K562 (cell line): ENCODE results near the gene DEPDC1B. TPM values are rescaled to one million over a fixed set of nuclear protein-coding genes. Genes with fewer than 3 reads are reported as not detected.

Source experiments
- ATAC-seq: fragments of 200-7000 bp; cut with Tn5 transposase; 3 replicates; pipeline ENCODE4 v1.9.1; 2020; ENCODE audit warnings: moderate library complexity
- BruUV-seq: library from RNA; stranded (reverse); fragments of 400-500 nt; replicated peaks from 2 replicates; lab custom pipeline; 2021; lab: Mats Ljungman, UMichigan
- CTCF ChIA-PET: fragments of 300-600 bp; formaldehyde crosslinking; extraction: SDS; loops from one replicate; lab custom pipeline; 2021; ENCODE audit warnings: low intra/inter-chr PET ratio; lab: Yijun Ruan, JAX
- POLR2A ChIA-PET: fragments of 300-600, 350-650 bp; sonication (Branson Sonifier 250); formaldehyde crosslinking; extraction: SDS; loops from one replicate; lab custom pipeline; 2021; ENCODE audit warnings: antibody characterized with exemption, inconsistent platforms; lab: Yijun Ruan, JAX
- DNase-seq, 4 experiments: peaks; one replicate each; pipeline versions ENCODE4 v3.0.0 to v3.0.0-alpha.2; 2011 to 2018; ENCODE audit warnings: low spot score in 3 of 4, mixed read lengths in 3 of 4; ENCODE audit errors: extremely low read depth in 1 of 4
- FAIRE-seq: peaks from 2 replicates; lab custom pipeline; 2011; peaks lifted over from hg19 to GRCh38; lab: Jason Lieb, UNC
- H2AFZ ChIP-seq: 2 replicates; pipeline ENCODE4 v1.6.0; 2011; ENCODE audit warnings: low read depth, low read length, control low read depth, inconsistent platforms
- H3K27ac ChIP-seq: fragments of 200-600 bp; 3 replicates; pipeline ENCODE4 v1.8.0; 2011; ENCODE audit warnings: low read depth, mild to moderate bottlenecking, control low read depth, inconsistent platforms, low read length, moderate library complexity, mixed read lengths; ENCODE audit errors: extremely low read depth
- H3K27me3 ChIP-seq, 2 experiments: fragments of 300-600 bp in 1 of 2; 2 replicates in 1 of 2; 3 replicates in 1 of 2; pipeline versions ENCODE4 v1.6.0 to v1.8.0; 2011; ENCODE audit warnings: inconsistent platforms in 2 of 2, low read length in 2 of 2, mild to moderate bottlenecking in 1 of 2, mixed read lengths in 1 of 2, moderate library complexity in 1 of 2; ENCODE audit not compliant: control insufficient read depth in 2 of 2, insufficient read depth in 2 of 2
- H3K36me3 ChIP-seq: fragments of 300-600 bp; 3 replicates; pipeline ENCODE4 v1.8.0; 2011; ENCODE audit warnings: mild to moderate bottlenecking, low read length, inconsistent platforms; ENCODE audit not compliant: control insufficient read depth, insufficient read depth
- H3K4me1 ChIP-seq, 2 experiments: fragments of 200-600 bp in 1 of 2; replicated peaks in 1 of 2; 2 replicates in 1 of 2; 3 replicates in 1 of 2; pipeline versions ENCODE4 v1.5.1 to v1.8.0; 2011; ENCODE audit warnings: inconsistent platforms in 2 of 2, low read length in 2 of 2, mild to moderate bottlenecking in 1 of 2, mixed read lengths in 1 of 2, moderate library complexity in 1 of 2; ENCODE audit not compliant: control insufficient read depth in 2 of 2, insufficient read depth in 2 of 2
- H3K4me2 ChIP-seq: 2 replicates; pipeline ENCODE4 v1.6.1; 2011; ENCODE audit warnings: low read length, control low read depth, inconsistent platforms, mixed read lengths; ENCODE audit not compliant: insufficient read depth
- H3K4me3 ChIP-seq: fragments of 200-600 bp; sonication (generic), shearing (Covaris generic); 2 replicates; pipeline ENCODE4 v1.5.1; 2016; ENCODE audit warnings: control low read depth, inconsistent platforms
- H3K79me2 ChIP-seq: fragments of 200-600 bp; 3 replicates; pipeline ENCODE4 v1.8.0; 2011; ENCODE audit warnings: low read length, inconsistent platforms; ENCODE audit not compliant: control insufficient read depth, insufficient read depth
- H3K9ac ChIP-seq, 2 experiments: 2 replicates each; pipeline versions ENCODE4 v1.6.0 to v1.6.1; 2011; ENCODE audit warnings: low read depth in 2 of 2, low read length in 2 of 2, control low read depth in 1 of 2, inconsistent platforms in 1 of 2, mild to moderate bottlenecking in 1 of 2, mixed read lengths in 1 of 2; ENCODE audit not compliant: insufficient read depth in 1 of 2
- H3K9me1 ChIP-seq: one replicate; pipeline ENCODE4 v1.6.0; 2011; ENCODE audit warnings: inconsistent platforms, mild to moderate bottlenecking, low read length, moderate library complexity; ENCODE audit not compliant: control insufficient read depth, insufficient read depth
- H3K9me3 ChIP-seq: replicated peaks from 2 replicates; pipeline ENCODE4 v1.5.1; 2011; ENCODE audit warnings: low read depth, low read length, inconsistent platforms; ENCODE audit not compliant: control insufficient read depth, insufficient read depth
- H4K20me1 ChIP-seq: replicated peaks from 2 replicates; pipeline ENCODE4 v1.6.1; 2011; ENCODE audit warnings: low read length, inconsistent platforms, mixed read lengths; ENCODE audit not compliant: control insufficient read depth, insufficient read depth
- CEBPG ChIP-seq, 3 experiments: fragments of 200-800 bp in 1 of 3; sonication (Bioruptor generic) in 1 of 3; sonication (generic) in 1 of 3; formaldehyde crosslinking in 1 of 3; IDR thresholded peaks in 2 of 3; conservative IDR thresholded peaks in 1 of 3; 2 replicates each; pipeline versions ENCODE4 v1.6.1 to v1.8.0; 2016 to 2022; ENCODE audit warnings: missing compliant biosample characterization in 2 of 3, missing genetic modification characterization in 2 of 3, mild to moderate bottlenecking in 1 of 3, missing genetic modification reagents in 1 of 3
- ELF4 ChIP-seq: fragments of 450-650 bp; formaldehyde crosslinking; IDR thresholded peaks from 2 replicates; pipeline ENCODE4 v1.4.0; 2022; ENCODE audit warnings: missing genetic modification characterization
- MYC ChIP-seq, 2 experiments: fragments of 250-450 bp in 1 of 2; sonication (Bioruptor Pico) in 1 of 2; IDR thresholded peaks; 2 replicates each; pipeline versions ENCODE4 v1.5.1 to v1.6.1; 2012 to 2021; ENCODE audit warnings: low read depth in 2 of 2, borderline replicate concordance in 1 of 2, improper control_type of control experiment in 1 of 2, low read length in 1 of 2, mild to moderate bottlenecking in 1 of 2, moderate library complexity in 1 of 2
- NR2F6 ChIP-seq: fragments of 450-650 bp; formaldehyde crosslinking; IDR thresholded peaks from 2 replicates; pipeline ENCODE4 v1.4.0; 2020; ENCODE audit warnings: mild to moderate bottlenecking
- RAD21 ChIP-seq, 2 experiments: fragments of 250-450 bp in 1 of 2; fragments of 450-650 bp in 1 of 2; sonication (Bioruptor Pico) in 1 of 2; formaldehyde crosslinking in 1 of 2; IDR thresholded peaks in 1 of 2; conservative IDR thresholded peaks in 1 of 2; 2 replicates each; pipeline versions ENCODE4 v1.4.0 to v1.8.0; 2020 to 2022; ENCODE audit warnings: mild to moderate bottlenecking in 2 of 2, moderate library complexity in 1 of 2
- SNAPC5 ChIP-seq: fragments of 250-450 bp; sonication (Bioruptor Pico); IDR thresholded peaks from 2 replicates; pipeline ENCODE4 v1.8.0; 2021; ENCODE audit warnings: moderate library complexity, mild to moderate bottlenecking, inconsistent platforms
- SUPT5H ChIP-seq: fragments of 450-650 bp; IDR thresholded peaks from 2 replicates; pipeline ENCODE4 v1.6.1; 2016
- ZBTB43 ChIP-seq: sonication (generic); formaldehyde crosslinking; IDR thresholded peaks from 2 replicates; pipeline ENCODE4 v1.8.0; 2023; ENCODE audit warnings: mild to moderate bottlenecking, missing genetic modification reagents
- ZBTB9 ChIP-seq: fragments of 450-650 bp; formaldehyde crosslinking; IDR thresholded peaks from 2 replicates; pipeline ENCODE4 v1.4.0; 2020; ENCODE audit warnings: mild to moderate bottlenecking, moderate library complexity
- ZNF707 ChIP-seq: fragments of 250-450 bp; sonication (Bioruptor Pico); conservative IDR thresholded peaks from 2 replicates; pipeline ENCODE4 v1.8.0; 2022; ENCODE audit warnings: inconsistent platforms, mild to moderate bottlenecking, moderate library complexity
- in situ Hi-C: fragments of 300-500 bp; cut with MboI; formaldehyde crosslinking; loops from 4 replicates; pipeline ENCODE4 v1.15.0; 2018; ENCODE audit warnings: inconsistent platforms, mixed read lengths
- intact Hi-C: fragments of 100-400 bp; cut with micrococcal nuclease; formaldehyde crosslinking; loops from 2 replicates; pipeline ENCODE4 v1.14.2; 2022
- polyA plus RNA-seq, 8 experiments: library from polyadenylated mRNA; depleted of rRNA in 4 of 8; stranded (reverse) in 5 of 8; unstranded in 3 of 8; fragments of >200 nt; fragmentation: Nextera tagmentation in 2 of 8; fragmentation: Illumina TruSeq in 1 of 8; extraction: Ambion mirVana in 2 of 8; extraction: Trizol in 1 of 8; gene quantifications; 2 replicates each; pipeline versions ENCODE4 v1.2.1 to v1.2.3, GENCODE V29; 2011 to 2014; ENCODE audit warnings: inconsistent platforms in 1 of 8, missing spikeins in 1 of 8
- total RNA-seq, 7 experiments: library from RNA; depleted of rRNA in 6 of 7; stranded (reverse); fragments of >200 nt in 6 of 7; fragmentation: Illumina TruSeq in 2 of 7; extraction: Trizol in 2 of 7; gene quantifications; 2 replicates each; pipeline versions ENCODE4 v1.2.1 to v1.2.3, GENCODE V29; 2011 to 2021; ENCODE audit warnings: low replicate concordance in 1 of 7

DEPDC1B gene
- total and polyA plus RNA-seq, 9 of the 15 experiments (the other 6 are each of a cell fraction or from before 2014, with no cell fraction given): 36.0 to 67.2 (median 44.5) TPM

GRCh38 chr5:60719329-60719728 lies 19.4 kb upstream of the DEPDC1B start:
- H3K36me3 ChIP-seq: no peaks in the 10 kb centered on the region
- no peak overlapping the region for H3K27ac ChIP-seq
- H3K4me2 ChIP-seq: no peak overlapping the region
- no peak overlapping the region for H3K4me3 ChIP-seq
- H3K9me3 ChIP-seq: no peaks in the 10 kb centered on the region
- ATAC-seq (no peak), FAIRE-seq (no peak), DNase-seq (no peak)
- POLR2A ChIA-PET: no interaction called here
- no peaks in the 10 kb centered on the region for H3K4me1 ChIP-seq
- H2AFZ ChIP-seq: no peak overlapping the region
- no peak overlapping the region for H3K9ac ChIP-seq
- CTCF ChIA-PET: no interaction called here
- in situ Hi-C loops (no loop called here), intact Hi-C loops (no loop called here)
- H3K9me1 ChIP-seq: no peaks in the 10 kb centered on the region
- no TSS peak for BruUV-seq
- H3K27me3 ChIP-seq: no peaks in the 10 kb centered on the region; a peak in 1 of 5 replicates
- no peaks in the 10 kb centered on the region for H3K79me2 ChIP-seq
- H4K20me1 ChIP-seq: no peaks in the 10 kb centered on the region
- TF ChIP-seq ZBTB43 (no peak), SNAPC5 (CRISPR knock-in tag) (no peak), ZNF707 (CRISPR knock-in tag) (no peak), SUPT5H (no peak), NR2F6 (no peak), MYC (IDR thresholded peaks at IDR 0.05; ENCODE audit: low read depth, low read length) (no peak), MYC (CRISPR knock-in tag; IDR thresholded peaks at IDR 0.05; ENCODE audit: borderline replicate concordance, low read depth) (no peak), RAD21 (CRISPR knock-in tag; conservative IDR thresholded peaks at IDR 0.05 in 1 of 2, IDR thresholded peaks at IDR 0.05 in 1 of 2) (0 out of 4 replicates have a peak, but pooled peaks of 1 of the 2 experiments have one; percentile 5), ELF4 (no peak), ZBTB9 (no peak), CEBPG (CRISPR knock-in tag; IDR thresholded peaks at IDR 0.05) (no peak), CEBPG (tag; conservative IDR thresholded peaks at IDR 0.05 in 1 of 2, IDR thresholded peaks at IDR 0.05 in 1 of 2) (peak in 1 of 2 experiments; percentile 32; a peak in 2 of 4 replicates)
- TF ChIP-seq, all 486 proteins: peak for 2
